ENCODE measurements around the gene ZNF883.

ZNF883 gene

GRCh38 chr9:112925058-112925641, 86.8 kb downstream of the ZNF883 start:
- Histone ChIP-seq H3K4me3 (no peak overlapping the region), H3K9ac (0 out of 22 replicates have a peak overlapping the region, but pooled peaks of 1 of the 11 experiments have one; percentile 16), H3K4me1 (peaks cover 0 to 9% (median 0%) of the 10 kb centered on the region in 10 experiments; a peak in 2 of 20 replicates), H3K9me3 (replicated peaks in 1 of 11) (no peaks in the 10 kb centered on the region), H3K4me2 (peak overlapping the region in 1 of 11 experiments; percentile 38; a peak in 1 of 22 replicates), H3K27me3 (no peaks in the 10 kb centered on the region), H4K20me1 (no peaks in the 10 kb centered on the region), H3K27ac (no peak overlapping the region), H3K36me3 (no peaks in the 10 kb centered on the region)
- TF ChIP-seq Cebpa-rat (IDR thresholded peaks at IDR 0.05): no peak

GRCh38 chr9:112921549-112921948, 90.4 kb downstream of the ZNF883 start:
- Histone ChIP-seq H4K20me1 (no peaks in the 10 kb centered on the region), H3K36me3 (no peaks in the 10 kb centered on the region)

GRCh38 chr9:112917987-112918362, 94.0 kb downstream of the ZNF883 start:
- Histone ChIP-seq H3K27ac (no peak overlapping the region), H3K27me3 (no peaks in the 10 kb centered on the region), H3K9ac (no peak overlapping the region), H4K20me1 (no peaks in the 10 kb centered on the region), H3K9me3 (replicated peaks in 1 of 11) (no peaks in the 10 kb centered on the region; a peak in 2 of 22 replicates), H3K4me3 (no peak overlapping the region), H3K4me1 (peaks cover 0 to 5% (median 0%) of the 10 kb centered on the region in 10 experiments; a peak in 2 of 20 replicates), H3K36me3 (no peaks in the 10 kb centered on the region), H3K4me2 (no peak overlapping the region)
- TF ChIP-seq Cebpa-rat (IDR thresholded peaks at IDR 0.05): no peak

More at GRCh38 chr9:112921549-112921948, 90.4 kb downstream of the ZNF883 start:
- Histone ChIP-seq H3K4me2 (no peak overlapping the region), H3K4me1 (peaks cover 0 to 9% (median 0%) of the 10 kb centered on the region in 10 experiments; a peak in 2 of 20 replicates), H3K27me3 (no peaks in the 10 kb centered on the region), H3K27ac (no peak overlapping the region), H3K9ac (no peak overlapping the region), H3K9me3 (replicated peaks in 1 of 11) (no peaks in the 10 kb centered on the region), H3K4me3 (no peak overlapping the region)
- TF ChIP-seq Cebpa-rat (IDR thresholded peaks at IDR 0.05): no peak

- Histone ChIP-seq H3K9ac (no peak overlapping the region), H3K27me3 (no peaks in the 10 kb centered on the region), H3K9me3 (replicated peaks in 1 of 11) (peaks cover 0 to 6% (median 0%) of the 10 kb centered on the region in 11 experiments; a peak in 5 of 22 replicates), H3K4me3 (no peak overlapping the region), H3K27ac (no peak overlapping the region), H3K36me3 (no peaks in the 10 kb centered on the region), H3K4me1 (no peaks in the 10 kb centered on the region), H4K20me1 (no peaks in the 10 kb centered on the region), H3K4me2 (no peak overlapping the region)
- TF ChIP-seq Cebpa-rat (IDR thresholded peaks at IDR 0.05): no peak
Observed at GRCh38 chr9:112917047-112917986, 94.7 kb downstream of the ZNF883 start.

DNA sequence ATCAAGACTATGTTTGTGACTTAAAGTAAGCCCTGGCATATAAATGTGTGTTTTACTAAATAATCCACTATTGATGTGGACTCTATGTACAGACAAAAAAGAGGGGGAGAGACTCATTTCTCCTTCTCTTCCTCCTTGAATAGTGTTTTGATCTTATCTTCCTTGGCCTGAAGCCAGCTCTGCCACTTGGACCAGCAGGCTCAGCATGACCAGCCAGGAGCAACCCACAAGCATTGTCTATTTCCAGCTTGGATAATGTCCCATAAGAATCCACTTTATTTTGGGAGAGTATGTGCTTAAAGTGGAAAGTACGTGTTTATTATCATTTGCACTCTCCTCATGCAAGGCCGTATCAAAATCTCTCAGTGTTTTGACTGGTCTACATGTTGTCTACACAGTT, 97.5 kb downstream of the ZNF883 start:
- no peak overlapping the region for H3K9ac ChIP-seq
- H3K4me1 ChIP-seq: no peaks in the 10 kb centered on the region
- H3K27me3 ChIP-seq: no peaks in the 10 kb centered on the region
- TF ChIP-seq Cebpa-rat (IDR thresholded peaks at IDR 0.05): no peak
- no peak overlapping the region for H3K4me3 ChIP-seq
- H3K27ac ChIP-seq: no peak overlapping the region
- no peaks in the 10 kb centered on the region for H3K36me3 ChIP-seq
- H3K4me2 ChIP-seq: no peak overlapping the region
- H4K20me1 ChIP-seq: no peaks in the 10 kb centered on the region
- peaks cover 0 to 11% (median 0%) of the 10 kb centered on the region in 11 experiments; a peak in 5 of 22 replicates for H3K9me3 ChIP-seq (replicated peaks in 1 of 11)

GRCh38 chr9:112913326-112913725, 98.7 kb downstream of the ZNF883 start:
- no peak overlapping the region for H3K27ac ChIP-seq
- H4K20me1 ChIP-seq: no peaks in the 10 kb centered on the region
- H3K4me2 ChIP-seq: no peak overlapping the region
- no peaks in the 10 kb centered on the region for H3K4me1 ChIP-seq
- no peaks in the 10 kb centered on the region for H3K27me3 ChIP-seq
- H3K9ac ChIP-seq: no peak overlapping the region
- H3K36me3 ChIP-seq: no peaks in the 10 kb centered on the region
- TF ChIP-seq Cebpa-rat (IDR thresholded peaks at IDR 0.05): no peak
- H3K9me3 ChIP-seq (replicated peaks in 1 of 11): peaks cover 0 to 12% (median 0%) of the 10 kb centered on the region in 11 experiments; a peak in 5 of 22 replicates
- no peak overlapping the region for H3K4me3 ChIP-seq

DNA sequence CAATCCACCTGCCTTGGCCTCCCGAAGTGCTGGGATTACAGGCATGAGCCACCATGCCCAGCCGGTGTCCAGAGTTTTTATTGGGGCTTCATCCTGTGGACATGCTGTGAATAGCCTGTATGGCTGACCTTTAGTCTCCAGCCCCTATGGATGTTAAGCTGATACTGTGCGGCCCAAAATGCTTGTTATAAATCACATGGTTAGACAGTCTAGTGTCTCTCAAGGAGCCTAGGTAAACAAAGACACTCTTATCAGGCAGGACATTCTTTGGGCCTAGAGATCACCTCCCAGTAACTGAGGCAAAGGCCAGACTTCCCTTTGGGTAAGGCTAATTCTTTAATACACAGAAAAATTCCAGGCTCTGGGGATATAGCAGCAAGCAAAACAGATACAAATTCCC, 99.4 kb downstream of the ZNF883 start:
- H4K20me1 ChIP-seq: no peaks in the 10 kb centered on the region
- no peak overlapping the region for H3K4me3 ChIP-seq
- no peak overlapping the region for H3K4me2 ChIP-seq
- H3K36me3 ChIP-seq: no peaks in the 10 kb centered on the region
- no peak overlapping the region for H3K27ac ChIP-seq
- no peaks in the 10 kb centered on the region for H3K4me1 ChIP-seq
- no peak overlapping the region for H3K9ac ChIP-seq
- TF ChIP-seq Cebpa-rat (IDR thresholded peaks at IDR 0.05): no peak
- H3K27me3 ChIP-seq: no peaks in the 10 kb centered on the region
- H3K9me3 ChIP-seq (replicated peaks in 1 of 11): peaks cover 0 to 12% (median 0%) of the 10 kb centered on the region in 11 experiments; a peak in 5 of 22 replicates

- no peak for TF ChIP-seq Cebpa-rat (IDR thresholded peaks at IDR 0.05)
- Histone ChIP-seq H3K9me3 (replicated peaks in 1 of 11) (peaks cover 0 to 12% (median 0%) of the 10 kb centered on the region in 11 experiments; a peak in 5 of 22 replicates), H3K4me2 (no peak overlapping the region), H3K27ac (no peak overlapping the region), H3K27me3 (no peaks in the 10 kb centered on the region), H4K20me1 (no peaks in the 10 kb centered on the region), H3K9ac (no peak overlapping the region), H3K4me3 (no peak overlapping the region), H3K4me1 (no peaks in the 10 kb centered on the region), H3K36me3 (no peaks in the 10 kb centered on the region)
Observed at GRCh38 chr9:112911736-112912135, 100.3 kb downstream of the ZNF883 start.

All from BLaER1 treated with 17β-estradiol and CSF1 and Interleukin-3, amounts not matched to agents 10 nM and 100 nM (cell line).